ENCODE measurements around the gene MCEE.
"Not testable (repeated sequence)": the region's sequence is repeated elsewhere in the genome, so short reads cannot be mapped to it uniquely, and the experiment has no call there.

The MCEE gene

GRCh38 chr2:71130152-71130904 lies at the start of gene MCEE, which contains the start of gene MPHOSPH10:
MCEE (minus strand) TSS chr2:71130229; CDS start chr2:71130219, 10 bp downstream.
MPHOSPH10 (plus strand) TSS chr2:71130634; CDS start chr2:71130666, 32 bp downstream.
- DNase-seq (ENCODE audit: low spot score) = peak; percentile 91

DNA sequence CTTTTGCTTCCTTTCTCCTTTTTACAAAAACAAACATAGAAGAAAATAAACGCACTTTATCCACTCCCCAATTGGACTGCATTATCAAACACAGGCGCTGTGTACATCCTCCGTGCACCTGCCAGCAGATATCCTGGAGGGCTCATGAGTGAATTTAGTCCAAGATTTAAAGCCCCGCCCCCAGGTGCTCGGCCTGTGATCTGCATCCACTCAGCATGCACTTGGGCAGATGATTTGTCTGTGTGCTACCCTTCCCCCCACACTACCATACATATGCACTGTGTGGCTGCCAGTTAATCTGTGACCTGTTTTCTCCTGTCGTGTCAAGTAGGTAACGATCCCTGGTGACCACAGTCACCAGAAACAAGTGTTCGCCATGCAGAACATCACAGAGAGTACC lies 48.8 kb upstream of the MCEE start:
- DNase-seq (ENCODE audit: low spot score) = not testable (repeated sequence)

GRCh38 chr2:71174207-71174606 lies 44.2 kb upstream of the MCEE start:
- no peak for DNase-seq (ENCODE audit: low spot score)

GRCh38 chr2:71173096-71173495 lies 43.1 kb upstream of the MCEE start:
- DNase-seq (ENCODE audit: low spot score) = no peak

- no peak for DNase-seq (ENCODE audit: low spot score)
These were observed 36.8 kb upstream of the MCEE start for GRCh38 chr2:71166812-71167211.

- peak; percentile 64 for DNase-seq (ENCODE audit: low spot score)
These were observed 27.2 kb upstream of the MCEE start for GRCh38 chr2:71157124-71157793.

GRCh38 chr2:71156573-71156972 lies 26.5 kb upstream of the MCEE start:
- no peak for DNase-seq (ENCODE audit: low spot score)

- DNase-seq (ENCODE audit: low spot score) = no peak
These were observed 25.8 kb upstream of the MCEE start for GRCh38 chr2:71155846-71156245.

GRCh38 chr2:71154798-71155197 lies 24.8 kb upstream of the MCEE start:
- DNase-seq (ENCODE audit: low spot score) = no peak

DNA sequence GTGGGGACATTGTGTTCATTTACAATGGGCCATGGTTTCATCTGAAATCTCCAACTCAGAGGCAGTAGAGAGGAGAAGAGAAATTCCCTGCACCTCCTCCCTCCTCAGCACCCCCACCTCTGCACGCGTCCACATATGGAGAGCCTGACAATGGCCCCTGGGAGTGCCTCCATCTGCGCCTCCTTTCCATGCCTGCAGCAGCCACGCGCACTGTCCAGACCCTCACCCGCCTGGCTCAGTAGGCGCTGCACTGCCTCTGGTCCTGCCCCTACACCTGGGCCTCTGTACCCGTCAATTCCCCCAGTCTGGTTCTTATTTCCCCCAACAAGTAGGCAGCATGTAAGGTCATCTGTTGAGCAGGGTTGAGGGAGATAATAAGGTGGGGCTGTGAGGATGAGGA lies 24.2 kb upstream of the MCEE start:
- no peak for DNase-seq (ENCODE audit: low spot score)

DNA sequence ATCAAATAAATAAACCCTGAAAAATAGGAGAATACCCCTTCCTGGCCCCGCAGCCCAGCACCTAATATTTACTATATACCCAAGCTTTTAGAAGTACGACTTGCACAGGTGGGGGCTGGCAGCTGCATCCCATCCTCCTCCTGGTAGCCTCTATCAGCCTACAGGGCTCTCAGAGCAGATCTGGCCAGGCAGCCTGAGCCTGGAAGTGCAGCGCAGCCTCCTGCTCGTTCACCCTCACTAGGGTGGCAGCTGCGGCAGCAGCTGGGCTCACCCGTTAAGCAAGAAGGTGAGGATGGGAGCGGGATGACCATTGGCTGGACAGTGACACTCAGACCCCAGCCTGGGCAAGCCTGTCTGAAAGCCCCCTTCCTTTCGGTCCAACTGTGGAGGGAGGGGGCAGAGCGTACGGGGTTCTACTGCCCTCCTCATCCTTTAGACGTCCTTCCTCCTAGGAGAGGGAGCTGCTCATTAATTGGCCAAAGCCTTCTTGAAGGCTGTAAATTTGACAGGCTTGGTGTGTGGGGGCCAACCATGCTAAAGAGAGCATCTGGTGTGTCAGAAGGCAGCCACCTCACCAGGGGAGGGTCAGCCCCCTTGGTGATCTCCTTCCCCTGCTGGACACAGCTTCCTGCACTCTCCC lies 23.7 kb upstream of the MCEE start:
- DNase-seq (ENCODE audit: low spot score) = no peak

GRCh38 chr2:71151620-71152019 lies 21.6 kb upstream of the MCEE start:
- no peak for DNase-seq (ENCODE audit: low spot score)

GRCh38 chr2:71150082-71150816 lies 20.2 kb upstream of the MCEE start:
- no peak for DNase-seq (ENCODE audit: low spot score)

GRCh38 chr2:71148506-71149063 lies 18.6 kb upstream of the MCEE start:
- DNase-seq (ENCODE audit: low spot score) = no peak

DNA sequence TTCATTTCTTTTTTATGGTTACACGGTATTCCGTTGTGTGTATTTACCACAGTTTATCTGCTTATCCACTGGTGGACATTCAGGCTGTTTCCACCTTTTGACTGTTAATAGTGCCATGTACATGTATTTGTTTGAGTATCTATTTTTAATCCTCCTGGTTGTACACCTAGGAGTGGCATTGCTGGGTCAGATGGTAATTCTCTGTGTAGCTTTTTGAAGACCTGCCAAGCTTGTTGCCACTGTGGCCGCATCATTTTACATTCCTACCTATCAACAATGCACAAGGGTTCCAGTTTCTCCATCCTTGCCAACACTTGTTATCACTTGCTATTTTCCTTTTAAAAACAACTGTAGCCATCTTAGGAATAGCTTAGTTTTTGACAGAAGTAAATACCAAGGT lies 13.8 kb upstream of the MCEE start:
- no peak for DNase-seq (ENCODE audit: low spot score)

GRCh38 chr2:71136174-71136573 lies 6.1 kb upstream of the MCEE start:
- DNase-seq (ENCODE audit: low spot score) = no peak

GRCh38 chr2:71133603-71134002 lies 3.6 kb upstream of the MCEE start:
- no peak for DNase-seq (ENCODE audit: low spot score)

DNA sequence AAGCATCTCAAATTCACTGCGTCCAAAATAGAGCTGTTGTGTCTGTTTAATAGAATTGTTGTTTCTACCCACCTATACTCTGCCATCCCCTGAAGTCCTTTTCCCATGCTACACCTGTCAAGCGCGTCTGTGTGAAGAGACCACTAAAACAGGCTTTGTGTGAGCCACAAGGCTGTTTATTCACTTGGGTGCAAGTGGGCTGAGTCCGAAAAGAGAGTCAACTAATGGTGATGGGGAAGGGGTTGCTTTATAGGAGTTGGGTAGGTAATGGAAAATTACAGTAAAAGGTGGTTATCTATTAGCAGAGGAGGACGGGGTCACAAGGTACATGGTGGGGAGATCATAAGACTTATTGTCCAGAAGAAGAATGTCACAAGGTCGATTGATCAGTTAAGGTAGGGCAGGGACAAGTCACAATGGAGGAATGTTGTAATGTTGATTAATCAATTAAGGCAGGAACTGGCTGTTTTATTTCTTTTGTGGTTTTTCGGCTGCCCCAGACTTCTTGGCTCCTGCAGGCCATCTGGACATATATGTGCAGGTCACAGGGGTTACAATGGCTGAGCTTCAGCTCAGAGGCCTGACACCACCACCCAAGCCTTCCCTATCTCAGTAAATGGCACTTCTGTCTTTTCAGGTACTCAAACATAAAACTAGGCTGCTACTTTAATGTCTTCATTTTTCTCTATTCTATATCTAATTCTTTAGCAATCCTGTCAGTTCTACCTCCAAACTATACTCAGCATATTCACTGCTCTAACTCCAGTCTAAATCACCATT lies 1.5 kb upstream of the MCEE start:
- DNase-seq (ENCODE audit: low spot score) = not testable (repeated sequence)

- DNase-seq (ENCODE audit: low spot score) = peak; percentile 27
These were observed 846 bp upstream of the MCEE start for GRCh38 chr2:71130905-71131244.

GRCh38 chr2:71129902-71130151 lies 202 bp downstream of the MCEE start:
- no peak for DNase-seq (ENCODE audit: low spot score)

DNA sequence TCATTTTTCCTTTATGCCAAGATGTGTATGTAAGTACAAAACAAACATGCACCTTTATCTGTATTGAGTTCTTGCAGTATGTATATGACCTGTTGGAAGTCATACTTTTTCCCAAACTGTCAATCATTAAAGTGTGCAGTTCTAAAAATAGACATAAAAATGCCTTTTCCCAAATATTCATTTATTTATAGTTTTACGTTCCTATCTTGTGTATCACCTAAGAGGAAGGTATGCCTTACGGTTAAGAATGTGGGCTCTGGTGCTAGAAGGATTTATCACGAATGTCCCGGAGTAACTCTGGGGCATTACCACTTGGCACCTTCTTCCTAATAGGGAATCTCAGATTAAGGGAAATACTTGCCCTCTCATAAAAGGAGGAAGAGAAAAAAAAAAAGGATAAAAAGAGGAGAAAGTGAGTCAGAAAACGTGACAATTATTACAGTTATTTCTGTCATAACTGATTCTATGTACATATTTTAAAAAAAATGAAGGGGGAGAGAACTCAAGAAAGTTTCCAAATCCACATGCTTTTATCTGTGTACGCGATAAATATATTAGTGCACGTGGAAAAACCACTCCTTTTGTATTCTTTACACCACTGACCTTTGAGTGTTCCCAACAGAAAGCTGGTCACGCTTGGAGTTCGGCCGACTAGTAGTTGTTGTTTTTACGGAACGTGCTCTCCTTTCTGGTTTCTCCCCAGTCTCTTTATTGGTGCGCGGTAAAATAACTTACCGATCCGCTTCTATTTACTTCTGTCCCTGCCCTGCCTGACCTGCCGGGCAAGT lies 721 bp downstream of the MCEE start:
- peak; percentile 12 for DNase-seq (ENCODE audit: low spot score)

Measured in hematopoietic multipotent progenitor cell treated with erythropoietin and hydrocortisone succinate and interleukin-3 and kit ligand, for 15 days (in vitro differentiated cells).